Right kidney (tissue), 9 donors: ENCODE data around the gene APOC3.

Experiments
- DNase-seq: peaks from one replicate; pipeline ENCODE4 v3.0.0-alpha.2; 2016
- long read RNA-seq, 8 donors: transcript quantifications; one replicate each; lab custom pipeline, GENCODE V29; 2026

The APOC3 gene
- long read RNA-seq, donor 1, transcript APOC3-201 (4 exons, 550 nt), result major isoform, 13 of 408 reads
- long read RNA-seq, donor 1, transcript APOC3-205 (3 exons, 541 nt), result minor isoform, 5 of 408 reads
- long read RNA-seq, donor 1, partial matches to known transcripts, result 312 of 408 reads
- long read RNA-seq, donor 1, other reads (novel, unspliced or antisense), result 78 of 408 reads
- long read RNA-seq, donor 2, transcript APOC3-201 (4 exons, 550 nt), result major isoform, 9 of 283 reads
- long read RNA-seq, donor 2, partial matches to known transcripts, result 152 of 283 reads
- long read RNA-seq, donor 2, other reads (novel, unspliced or antisense), result 121 of 283 reads
- long read RNA-seq, donor 3, partial matches to known transcripts, result 50 of 71 reads
- long read RNA-seq, donor 3, other reads (novel, unspliced or antisense), result 20 of 71 reads
- long read RNA-seq, donor 4, transcript APOC3-201 (4 exons, 550 nt), result major isoform, 14 of 361 reads
- long read RNA-seq, donor 4, partial matches to known transcripts, result 285 of 361 reads
- long read RNA-seq, donor 4, other reads (novel, unspliced or antisense), result 59 of 361 reads
- long read RNA-seq, donor 5, transcript APOC3-201 (4 exons, 550 nt), result major isoform, 5 of 130 reads
- long read RNA-seq, donor 5, partial matches to known transcripts, result 125 of 130 reads
- long read RNA-seq, donor 5, other reads (novel, unspliced or antisense), result 0 of 130 reads
- long read RNA-seq, donor 6, partial matches to known transcripts, result 83 of 145 reads
- long read RNA-seq, donor 6, other reads (novel, unspliced or antisense), result 60 of 145 reads
- long read RNA-seq, donor 7, transcript APOC3-201 (4 exons, 550 nt), result major isoform, 12 of 522 reads
- long read RNA-seq, donor 7, partial matches to known transcripts, result 507 of 522 reads
- long read RNA-seq, donor 7, other reads (novel, unspliced or antisense), result 0 of 522 reads
- long read RNA-seq, donor 8, transcript APOC3-201 (4 exons, 550 nt), result major isoform, 12 of 297 reads
- long read RNA-seq, donor 8, partial matches to known transcripts, result 202 of 297 reads
- long read RNA-seq, donor 8, other reads (novel, unspliced or antisense), result 81 of 297 reads

DNA sequence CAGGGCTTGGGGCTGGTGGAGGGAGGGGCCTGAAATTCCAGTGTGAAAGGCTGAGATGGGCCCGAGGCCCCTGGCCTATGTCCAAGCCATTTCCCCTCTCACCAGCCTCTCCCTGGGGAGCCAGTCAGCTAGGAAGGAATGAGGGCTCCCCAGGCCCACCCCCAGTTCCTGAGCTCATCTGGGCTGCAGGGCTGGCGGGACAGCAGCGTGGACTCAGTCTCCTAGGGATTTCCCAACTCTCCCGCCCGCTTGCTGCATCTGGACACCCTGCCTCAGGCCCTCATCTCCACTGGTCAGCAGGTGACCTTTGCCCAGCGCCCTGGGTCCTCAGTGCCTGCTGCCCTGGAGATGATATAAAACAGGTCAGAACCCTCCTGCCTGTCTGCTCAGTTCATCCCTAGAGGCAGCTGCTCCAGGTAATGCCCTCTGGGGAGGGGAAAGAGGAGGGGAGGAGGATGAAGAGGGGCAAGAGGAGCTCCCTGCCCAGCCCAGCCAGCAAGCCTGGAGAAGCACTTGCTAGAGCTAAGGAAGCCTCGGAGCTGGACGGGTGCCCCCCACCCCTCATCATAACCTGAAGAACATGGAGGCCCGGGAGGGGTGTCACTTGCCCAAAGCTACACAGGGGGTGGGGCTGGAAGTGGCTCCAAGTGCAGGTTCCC is at the start of gene APOC3:
Gene APOC3, plus strand, starts transcription at position 383 of the 659 bp plus-strand sequence. CDS start 676 bp downstream, outside the sequence.
- DNase-seq, result no peak

DNA sequence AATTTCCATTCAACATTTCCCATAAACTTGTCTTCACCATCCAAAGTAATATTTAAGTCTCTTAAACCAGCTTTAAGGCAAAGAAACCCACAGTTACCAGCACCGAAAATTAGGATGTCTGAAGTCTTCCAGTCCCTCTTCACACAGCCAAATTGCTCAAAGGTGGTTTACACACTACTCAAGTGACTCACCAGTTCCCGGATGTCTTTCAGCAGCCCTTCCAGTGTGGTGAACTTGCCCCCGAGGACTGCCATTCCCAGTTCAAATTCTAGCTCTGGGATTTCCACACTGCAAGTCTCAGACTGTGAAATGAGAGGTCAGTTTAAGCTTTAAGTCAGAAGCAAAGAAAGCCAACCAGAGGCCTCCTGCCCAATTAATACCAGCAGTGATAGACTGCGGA is 47.0 kb upstream of the APOC3 start:
- DNase-seq, result no peak

DNA sequence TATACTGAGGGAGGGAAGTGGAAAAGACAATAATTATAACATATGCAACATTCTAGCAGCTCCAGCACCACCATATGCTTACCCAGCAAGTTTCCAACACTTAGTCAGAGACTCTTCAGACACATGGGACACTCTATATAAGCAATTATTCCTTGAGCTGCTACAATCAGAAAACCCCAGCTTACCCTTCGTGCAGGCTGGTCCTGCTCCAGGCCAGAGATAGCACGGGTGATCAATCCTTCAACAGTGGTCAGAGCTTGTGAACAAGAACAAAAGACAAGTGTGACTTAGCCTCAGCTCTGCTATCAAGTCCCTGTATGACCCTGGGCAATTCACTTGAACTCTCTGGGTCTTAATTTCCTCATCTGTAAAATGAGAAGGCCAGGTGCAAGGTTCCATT is 43.4 kb upstream of the APOC3 start:
- DNase-seq, result no peak

DNA sequence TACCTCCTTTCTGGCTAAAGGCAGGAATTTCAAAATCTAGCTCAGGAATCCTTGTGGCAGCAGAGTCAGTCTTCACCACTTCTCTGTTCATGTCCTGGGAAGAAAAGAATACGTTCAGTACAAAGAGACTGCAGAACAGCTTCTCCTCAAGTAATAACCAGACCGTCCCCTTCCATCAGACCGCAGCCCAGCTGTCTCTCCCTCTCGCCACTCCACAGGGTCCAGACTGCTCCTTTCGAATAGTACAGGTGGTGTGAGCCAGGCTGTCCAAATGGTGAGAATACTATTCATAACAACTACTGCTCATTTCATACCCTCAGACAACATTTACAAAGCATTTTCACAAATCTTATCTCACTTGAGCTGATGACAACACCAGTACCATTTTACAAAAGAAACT is 42.7 kb upstream of the APOC3 start:
- no peak for DNase-seq

DNA sequence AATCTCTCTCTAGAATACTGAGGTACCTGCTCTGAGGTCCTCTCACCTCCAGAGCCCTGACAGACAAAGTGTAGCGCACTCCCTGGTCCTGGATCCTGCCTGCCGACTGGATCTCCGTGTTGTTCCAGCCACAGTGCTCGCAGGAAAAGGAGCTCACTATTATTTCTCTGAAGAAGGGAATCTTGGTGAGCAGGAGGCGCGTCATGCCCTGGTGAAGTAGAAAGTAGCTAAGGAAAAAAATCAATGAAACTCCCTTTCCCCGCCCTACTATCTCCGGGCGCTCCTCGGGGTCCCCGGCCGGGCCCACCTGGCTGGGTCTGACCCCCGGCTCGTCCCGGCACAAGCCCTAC is 42.3 kb upstream of the APOC3 start:
- DNase-seq, result peak; percentile 37

DNA sequence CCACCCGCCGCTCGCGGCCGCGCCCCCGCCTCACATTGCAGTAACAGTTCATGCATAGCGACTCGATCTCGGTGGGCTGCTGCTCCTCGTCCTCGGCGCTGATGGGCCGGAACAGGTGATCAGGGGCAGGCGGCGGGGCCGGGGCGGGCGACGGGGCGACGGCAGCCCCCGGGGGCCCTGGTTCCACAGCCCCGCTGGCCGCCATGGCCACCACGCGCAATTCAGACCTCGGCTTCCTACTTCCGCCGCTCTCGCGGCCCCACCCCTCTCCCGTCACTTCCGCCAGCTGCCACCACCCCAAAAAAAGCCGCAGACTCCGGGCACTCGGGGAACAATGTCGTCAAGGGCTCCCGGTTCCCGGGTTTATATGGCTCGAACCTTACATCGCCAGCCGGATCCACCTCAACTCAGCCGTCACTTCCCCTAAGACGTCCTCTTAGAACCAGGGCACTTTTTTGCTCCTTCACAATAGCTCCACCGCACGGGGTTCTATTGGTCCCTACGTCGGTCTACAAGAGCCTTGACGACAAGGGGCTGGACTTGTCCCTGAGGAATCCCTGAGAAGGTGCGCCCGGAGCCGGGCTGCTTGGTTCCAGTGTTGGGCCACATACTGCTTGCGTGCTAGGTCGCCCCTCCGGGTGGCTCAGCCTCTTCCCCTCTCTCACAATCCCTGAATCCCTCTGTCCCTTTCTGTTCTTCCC is 41.8 kb upstream of the APOC3 start, which contains the start of gene ZPR1:
Gene ZPR1, minus strand, starts transcription at position 238 of the 701 bp plus-strand sequence. Its CDS starts 33 bp downstream, at position 205.
- DNase-seq, result peak; percentile 89

DNA sequence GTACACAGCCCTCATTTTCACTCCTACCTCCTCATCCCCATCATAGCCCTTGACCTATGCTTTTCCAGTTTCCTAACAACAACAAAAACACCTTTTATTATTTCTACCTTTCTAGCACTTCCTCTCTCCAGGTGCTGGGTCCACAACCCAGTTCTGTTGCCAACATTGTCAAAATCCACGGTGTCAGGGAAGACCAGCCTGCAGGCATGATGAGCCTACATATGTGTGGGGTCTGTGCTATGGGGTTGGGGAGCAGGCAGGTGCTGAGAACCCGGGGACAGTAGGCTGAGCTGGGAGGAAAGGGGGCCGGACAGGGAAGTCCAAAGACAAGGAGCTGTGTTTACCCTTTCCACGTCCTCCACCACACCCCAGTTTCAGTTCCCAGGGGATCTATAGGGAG is 41.2 kb upstream of the APOC3 start:
- no peak for DNase-seq

DNA sequence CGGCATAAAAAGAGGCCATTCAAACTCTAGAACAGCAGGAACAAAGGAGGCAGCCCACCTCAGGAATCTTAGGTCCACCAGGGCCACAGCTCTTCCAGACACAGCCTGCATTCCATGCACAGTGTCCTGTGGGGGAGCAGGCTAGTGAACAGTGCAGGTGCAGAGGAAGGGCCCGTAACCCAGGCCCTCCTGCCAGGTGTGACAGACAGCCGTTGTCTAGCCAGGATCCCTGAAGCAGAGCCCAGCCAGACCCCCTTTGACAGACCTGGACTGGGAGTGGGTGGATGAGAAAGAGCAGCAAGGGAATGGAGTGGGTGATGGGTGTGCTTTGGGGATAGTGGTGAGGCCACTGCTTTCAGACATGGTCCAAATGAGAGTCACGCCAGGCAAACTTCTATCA is 40.7 kb upstream of the APOC3 start:
- DNase-seq, result no peak

DNA sequence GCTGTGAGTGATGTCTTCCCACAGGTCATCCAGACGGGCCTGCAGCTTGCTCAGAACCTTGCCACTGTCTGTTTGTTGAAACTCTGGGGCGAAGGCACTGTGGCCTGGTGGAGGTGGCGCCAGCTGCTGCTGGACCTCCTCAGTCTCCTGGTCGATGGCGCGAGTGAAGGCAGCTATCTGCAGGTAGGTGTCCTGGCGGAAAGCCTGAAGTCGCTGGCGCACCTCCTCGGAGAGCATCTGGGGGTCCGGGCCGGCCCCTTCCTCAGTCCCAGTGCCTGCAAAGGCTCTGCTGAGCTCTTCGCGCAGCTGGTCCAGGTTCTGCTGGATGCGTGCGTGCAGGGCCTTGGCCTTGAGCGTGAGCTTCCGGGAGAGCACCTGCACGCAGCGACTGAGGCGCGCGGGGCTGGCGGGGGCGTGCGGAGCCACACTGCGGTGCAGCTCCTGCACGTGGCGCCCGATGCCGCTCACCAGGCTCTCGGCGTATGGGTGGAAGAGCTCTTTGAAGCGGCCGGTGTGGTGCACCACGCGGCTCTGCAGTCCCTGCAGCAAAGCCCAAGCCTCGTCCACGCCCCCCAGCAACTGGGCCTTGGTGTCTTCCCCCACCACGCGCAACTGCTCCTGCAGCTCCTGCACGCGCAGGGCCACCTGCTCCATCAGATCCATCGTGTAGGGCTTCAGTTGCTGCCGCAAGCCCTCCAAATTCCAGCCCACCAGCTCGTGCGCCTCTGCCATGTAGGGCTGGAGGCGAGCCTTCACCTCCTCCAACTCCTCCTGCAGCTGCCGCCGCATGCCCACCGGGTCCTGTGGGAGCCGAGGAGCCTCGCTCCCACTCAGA is 39.3 kb upstream of the APOC3 start:
- DNase-seq, result no peak

DNA sequence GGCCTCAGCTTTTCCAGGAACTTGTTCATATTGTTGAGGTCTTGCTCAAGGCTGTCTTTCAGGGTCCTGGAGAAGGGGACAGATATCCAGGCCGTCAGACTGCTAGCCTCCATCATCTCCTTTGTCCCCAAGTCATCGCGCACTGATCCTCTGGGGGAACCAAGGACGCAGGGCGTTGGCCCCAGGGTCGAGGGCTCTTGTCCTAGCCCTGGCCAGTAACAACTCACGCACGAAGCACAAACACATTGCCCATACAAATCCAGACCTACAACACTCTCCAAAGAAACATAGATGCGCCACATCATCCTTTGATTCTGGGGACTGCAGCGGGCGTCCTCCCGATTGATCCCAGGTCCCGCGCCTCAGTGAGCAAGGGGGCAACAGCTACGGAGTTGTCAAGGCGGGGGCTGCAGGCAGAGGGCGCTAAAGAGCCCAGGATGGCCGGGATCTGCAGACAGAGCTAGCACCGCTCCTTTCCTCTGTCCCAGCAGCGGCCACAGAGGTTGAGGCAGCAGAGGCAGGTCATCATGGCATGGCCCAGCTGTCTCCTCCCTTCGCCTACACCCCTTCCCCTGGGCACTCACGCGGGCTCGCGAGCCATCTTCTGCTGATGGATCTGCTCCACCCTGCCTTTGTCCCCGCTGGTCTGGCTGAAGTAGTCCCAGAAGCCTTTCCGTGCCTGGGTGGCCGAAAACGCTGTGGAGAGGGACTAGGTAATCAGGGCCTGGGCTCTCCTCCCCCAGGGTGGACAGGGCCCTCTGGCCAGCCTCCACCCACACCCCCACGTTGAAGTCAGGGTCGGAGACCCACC is 38.5 kb upstream of the APOC3 start:
- peak; percentile 74 for DNase-seq

DNA sequence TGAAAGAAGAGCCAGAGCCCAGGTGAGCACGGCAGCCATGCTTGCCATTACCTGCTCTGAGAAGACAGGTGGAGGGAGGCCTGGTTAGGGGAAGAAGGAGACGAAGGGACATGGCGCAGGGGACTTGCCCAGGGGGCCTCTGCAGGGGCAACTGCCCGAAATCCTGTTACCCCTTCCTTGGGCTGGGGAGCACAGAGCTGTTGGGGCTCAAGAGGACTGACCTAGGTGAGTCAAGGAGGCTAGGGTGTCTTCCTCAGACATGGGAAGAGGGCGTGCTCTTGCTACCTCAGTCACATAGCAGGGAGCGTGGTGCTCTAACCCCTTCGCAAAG is 37.9 kb upstream of the APOC3 start, which contains the start of gene APOA5:
Gene APOA5, minus strand, starts transcription at position 67 of the 331 bp plus-strand sequence. Its CDS starts 19 bp downstream, at position 48.
- DNase-seq, result no peak

DNA sequence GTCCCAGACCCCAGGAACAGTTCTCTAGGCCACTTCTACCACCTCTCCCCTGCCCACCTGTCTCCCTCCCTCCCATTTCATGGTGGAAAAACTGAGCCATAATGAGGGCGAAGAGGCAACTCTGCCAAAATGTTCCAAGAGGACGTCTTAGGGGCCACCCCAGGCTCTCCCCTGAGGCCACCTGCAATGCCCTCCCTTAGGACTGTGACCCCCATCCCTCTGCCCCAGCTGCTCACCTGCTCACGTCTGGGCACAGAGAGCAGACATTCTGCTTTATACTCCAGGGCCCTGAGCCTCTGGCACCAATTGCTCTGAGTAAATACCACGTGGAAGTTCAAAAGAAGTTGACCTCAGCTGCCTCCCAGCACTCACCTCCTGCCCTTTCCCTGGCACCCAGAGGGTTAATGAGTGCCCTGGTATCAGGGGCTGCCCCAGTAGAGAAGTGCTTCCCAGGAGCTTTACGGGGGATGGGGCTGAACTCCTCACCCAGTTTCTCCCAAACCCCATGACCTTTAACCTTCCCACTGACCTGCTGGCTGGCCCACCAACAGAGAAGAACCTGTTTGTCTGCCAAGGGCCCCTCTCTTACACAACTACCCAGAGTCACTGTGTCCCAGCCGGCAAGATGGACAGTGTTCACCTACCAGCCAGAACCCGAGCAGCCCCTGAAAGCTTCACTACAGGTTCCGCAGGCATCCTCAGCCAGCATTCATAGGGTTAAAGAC is 37.4 kb upstream of the APOC3 start:
- DNase-seq, result no peak

DNA sequence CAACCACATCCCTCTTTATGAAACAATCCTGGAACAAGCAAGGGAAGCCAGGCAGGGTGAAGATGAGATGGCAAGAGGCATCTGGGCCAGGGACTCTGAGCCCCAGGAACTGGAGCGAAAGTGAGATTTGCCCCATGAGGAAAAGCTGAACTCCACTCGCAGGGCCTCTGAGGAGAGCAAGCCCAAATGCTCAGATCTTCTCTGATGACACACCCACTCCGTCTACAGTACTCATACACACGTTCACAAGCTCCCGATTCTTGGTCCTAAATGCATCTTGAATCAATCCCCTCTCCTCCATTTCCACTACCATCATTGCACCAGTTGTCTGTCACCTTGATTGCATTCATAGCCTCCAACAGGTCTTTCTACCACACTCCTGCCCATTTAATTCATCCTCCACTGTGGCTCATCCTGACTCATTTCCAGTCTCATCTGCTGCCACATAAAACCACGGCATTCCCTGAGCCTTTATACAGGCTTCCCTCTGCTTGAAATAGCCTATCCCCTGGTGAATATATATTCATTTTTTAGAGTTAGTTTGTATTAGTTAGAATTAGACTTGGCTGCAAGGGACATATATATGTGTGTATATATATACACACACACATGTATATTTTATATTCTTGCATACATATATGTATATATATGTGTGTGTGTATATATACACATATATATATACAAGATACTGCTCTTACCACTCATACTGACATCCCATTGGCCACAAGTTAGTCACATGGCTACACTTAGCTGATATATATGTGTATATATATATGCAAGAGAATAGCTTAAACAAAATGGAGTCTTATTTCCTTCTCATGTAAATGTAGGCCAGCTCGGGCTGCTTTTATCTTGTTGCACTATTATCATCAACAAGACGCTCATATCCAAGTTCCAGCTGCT is 36.6 kb upstream of the APOC3 start:
- no peak for DNase-seq

DNA sequence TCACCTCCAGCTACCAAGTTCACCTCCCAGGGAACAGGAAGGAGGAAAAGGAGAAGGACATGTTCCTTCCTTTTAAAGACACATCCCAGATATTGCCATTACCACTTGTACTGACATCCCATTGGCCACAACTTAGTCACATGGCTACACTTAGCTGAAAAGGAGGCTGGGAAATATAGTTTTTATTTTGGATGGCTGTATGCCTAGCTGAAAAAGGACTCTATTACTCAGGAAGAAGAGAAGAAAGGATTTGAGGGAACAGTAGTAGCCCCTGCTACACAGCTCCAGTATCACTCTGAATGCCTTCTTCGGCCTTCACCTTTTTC is 36.0 kb upstream of the APOC3 start:
- no peak for DNase-seq

DNA sequence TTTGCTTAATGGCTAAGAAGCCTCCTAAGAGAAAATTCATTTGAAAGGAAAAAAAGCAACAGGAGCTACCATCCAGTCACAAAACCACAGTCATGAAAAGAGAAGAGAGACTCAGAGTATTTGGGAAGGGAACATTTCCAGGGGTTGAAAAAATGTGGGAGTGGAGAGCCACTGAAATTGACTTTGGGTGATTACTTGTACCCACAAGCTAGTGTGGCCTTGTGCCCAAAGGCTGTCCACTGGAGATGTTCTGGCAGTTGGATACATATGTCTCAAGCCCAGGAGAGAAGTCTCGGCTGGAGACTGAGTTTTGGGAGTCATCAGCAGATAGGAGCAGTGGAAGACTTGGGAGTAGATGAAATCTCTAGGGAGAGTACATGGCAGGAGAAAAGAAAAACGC is 34.9 kb upstream of the APOC3 start:
- DNase-seq, result no peak

DNA sequence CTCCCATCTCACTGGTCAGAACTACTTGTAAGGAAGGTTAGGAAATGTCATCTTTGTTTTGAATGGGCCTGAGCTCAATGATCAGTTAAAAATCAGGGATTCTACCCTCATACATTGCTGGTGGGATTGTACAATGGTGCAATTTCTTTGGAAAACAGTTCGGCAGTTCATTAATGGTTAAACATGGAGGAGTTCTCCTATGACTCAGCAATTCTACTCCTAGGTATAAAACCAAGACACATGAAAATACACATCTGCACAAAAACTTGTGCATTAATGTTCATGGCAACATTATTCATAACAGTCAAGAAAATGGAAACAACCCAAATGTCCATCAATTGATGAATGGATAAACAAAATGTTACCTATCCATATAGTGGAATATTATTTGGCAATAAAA is 33.2 kb upstream of the APOC3 start:
- DNase-seq, result no peak

DNA sequence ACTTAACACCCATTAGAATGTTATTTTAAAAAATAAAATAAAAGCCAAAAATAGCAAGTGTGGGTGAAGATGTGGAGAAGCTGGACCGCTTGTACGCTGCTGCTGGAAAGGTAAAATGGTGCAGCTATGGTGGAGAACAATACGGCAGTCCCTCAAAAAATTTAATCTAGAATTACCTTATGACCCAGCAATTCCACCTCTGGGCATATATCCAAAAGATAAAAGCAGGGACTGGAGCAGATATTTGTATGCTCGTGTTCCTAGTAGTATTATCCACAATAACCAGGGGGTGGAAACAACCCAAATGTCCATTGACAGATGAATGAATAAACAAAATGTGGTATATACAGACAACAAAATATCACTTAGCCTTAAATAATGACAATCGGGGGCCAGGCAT is 31.9 kb upstream of the APOC3 start:
- no peak for DNase-seq

DNA sequence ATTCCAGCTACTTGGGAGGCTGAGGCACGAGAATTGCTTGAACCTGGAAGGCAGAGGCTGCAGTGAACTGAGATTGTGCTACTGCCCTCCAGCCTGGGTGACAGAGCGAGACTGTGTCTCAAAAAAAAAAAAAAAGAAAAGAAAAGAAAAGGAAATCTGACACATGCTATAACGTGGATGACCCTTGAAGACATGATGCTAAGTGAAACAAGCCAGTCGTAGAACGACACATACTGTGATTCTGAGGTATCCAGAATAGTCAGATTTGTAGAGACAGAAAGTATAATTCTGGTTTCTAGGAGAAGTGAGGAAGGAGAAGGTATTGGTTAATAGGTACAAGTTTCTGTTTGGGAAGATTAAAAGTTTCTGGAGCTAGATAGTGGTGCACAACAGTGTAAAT is 31.3 kb upstream of the APOC3 start:
- no peak for DNase-seq
